GM21390 (cell line): Measurements from ENCODE around the gene KCNAB1.
"Not testable (repeated sequence)": the region's sequence is repeated elsewhere in the genome, so short reads cannot be mapped to it uniquely, and the experiment has no call there.

Experiments
- ATAC-seq: cut with Tn5 transposase; IDR thresholded peaks from one replicate; pipeline ENCODE4 v1.9.1; 2021; ENCODE audit not compliant: unreplicated experiment

KCNAB1 gene

GRCh38 chr3:156216216-156216615 is 95.8 kb downstream of the KCNAB1 start:
- no peak for ATAC-seq

GRCh38 chr3:156216852-156217251 is 96.5 kb downstream of the KCNAB1 start:
- ATAC-seq = no peak

GRCh38 chr3:156217674-156218352 is 97.4 kb downstream of the KCNAB1 start:
- no peak for ATAC-seq

GRCh38 chr3:156218353-156218744 is 98.0 kb downstream of the KCNAB1 start:
- no peak for ATAC-seq

GRCh38 chr3:156222381-156222780 is 102.0 kb downstream of the KCNAB1 start:
- ATAC-seq = not testable (repeated sequence)

GRCh38 chr3:156224046-156224445 is 103.7 kb downstream of the KCNAB1 start:
- ATAC-seq = not testable (repeated sequence)

GRCh38 chr3:156226676-156227420 is 106.5 kb downstream of the KCNAB1 start:
- ATAC-seq = no peak

- no peak for ATAC-seq
These were observed 107.3 kb downstream of the KCNAB1 start for GRCh38 chr3:156227704-156228103.

GRCh38 chr3:156230278-156230900 is 110.0 kb downstream of the KCNAB1 start:
- ATAC-seq = no peak

- not testable (repeated sequence) for ATAC-seq
These were observed 110.8 kb downstream of the KCNAB1 start for GRCh38 chr3:156231221-156231620.

GRCh38 chr3:156233876-156234275 is 113.5 kb downstream of the KCNAB1 start:
- no peak for ATAC-seq

GRCh38 chr3:156236556-156237260 is 116.3 kb downstream of the KCNAB1 start:
- ATAC-seq = no peak

- no peak for ATAC-seq
These were observed 120.3 kb downstream of the KCNAB1 start for GRCh38 chr3:156240642-156241041.

GRCh38 chr3:156246961-156247725 is 126.8 kb downstream of the KCNAB1 start:
- ATAC-seq = no peak

- ATAC-seq = no peak
These were observed 130.2 kb downstream of the KCNAB1 start for GRCh38 chr3:156250550-156250949.

GRCh38 chr3:156251424-156251823 is 131.0 kb downstream of the KCNAB1 start:
- ATAC-seq = no peak

- ATAC-seq = no peak
These were observed 132.3 kb downstream of the KCNAB1 start for GRCh38 chr3:156252656-156253055.

GRCh38 chr3:156253150-156253549 is 132.8 kb downstream of the KCNAB1 start:
- ATAC-seq = peak; percentile 96

- no peak for ATAC-seq
These were observed 135.9 kb downstream of the KCNAB1 start for GRCh38 chr3:156256256-156256655.

GRCh38 chr3:156256945-156257344 is 136.6 kb downstream of the KCNAB1 start:
- no peak for ATAC-seq

- no peak for ATAC-seq
These were observed 137.9 kb downstream of the KCNAB1 start for GRCh38 chr3:156258301-156258700.
